ENCODE results near the gene PLCB1. TPM values are rescaled to one million over a fixed set of nuclear protein-coding genes. Genes with fewer than 3 reads are reported as not detected.

Gene PLCB1
- total RNA-seq, 2 donors from 2014 or later = 7.3 to 45.5 TPM

DNA sequence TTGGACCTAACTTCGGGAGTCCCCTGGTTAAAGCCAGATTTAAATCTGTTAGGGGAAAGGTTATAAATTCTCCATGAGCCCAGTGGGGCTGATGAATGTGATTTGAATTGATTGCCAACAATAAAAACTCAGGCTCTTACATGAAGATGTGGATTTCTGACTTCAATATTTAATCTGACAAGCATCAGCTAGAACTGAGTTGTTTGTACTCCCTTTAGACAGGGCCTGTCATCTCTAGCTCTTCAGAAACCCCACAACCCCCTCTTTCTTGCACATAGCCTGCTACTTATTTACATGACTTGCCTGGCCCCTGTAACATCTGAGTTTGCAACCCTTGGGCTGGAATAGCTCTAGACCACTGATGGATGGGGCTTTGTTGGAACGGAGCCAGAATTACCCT lies 745.2 kb downstream of the PLCB1 start:
- Histone ChIP-seq H3K36me3 (no peaks in the 10 kb centered on the region), H3K27ac (no peak overlapping the region), H3K9me3 (no peaks in the 10 kb centered on the region), H3K27me3 (no peaks in the 10 kb centered on the region), H3K4me3 (no peak overlapping the region), H3K4me1 (no peaks in the 10 kb centered on the region)
- no peak for DNase-seq (ENCODE audit: low spot score)
- TF ChIP-seq, protein P1, sequence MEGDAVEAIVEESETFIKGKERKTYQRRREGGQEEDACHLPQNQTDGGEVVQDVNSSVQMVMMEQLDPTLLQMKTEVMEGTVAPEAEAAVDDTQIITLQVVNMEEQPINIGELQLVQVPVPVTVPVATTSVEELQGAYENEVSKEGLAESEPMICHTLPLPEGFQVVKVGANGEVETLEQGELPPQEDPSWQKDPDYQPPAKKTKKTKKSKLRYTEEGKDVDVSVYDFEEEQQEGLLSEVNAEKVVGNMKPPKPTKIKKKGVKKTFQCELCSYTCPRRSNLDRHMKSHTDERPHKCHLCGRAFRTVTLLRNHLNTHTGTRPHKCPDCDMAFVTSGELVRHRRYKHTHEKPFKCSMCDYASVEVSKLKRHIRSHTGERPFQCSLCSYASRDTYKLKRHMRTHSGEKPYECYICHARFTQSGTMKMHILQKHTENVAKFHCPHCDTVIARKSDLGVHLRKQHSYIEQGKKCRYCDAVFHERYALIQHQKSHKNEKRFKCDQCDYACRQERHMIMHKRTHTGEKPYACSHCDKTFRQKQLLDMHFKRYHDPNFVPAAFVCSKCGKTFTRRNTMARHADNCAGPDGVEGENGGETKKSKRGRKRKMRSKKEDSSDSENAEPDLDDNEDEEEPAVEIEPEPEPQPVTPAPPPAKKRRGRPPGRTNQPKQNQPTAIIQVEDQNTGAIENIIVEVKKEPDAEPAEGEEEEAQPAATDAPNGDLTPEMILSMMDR (IDR thresholded peaks at IDR 0.05) = no peak

DNA sequence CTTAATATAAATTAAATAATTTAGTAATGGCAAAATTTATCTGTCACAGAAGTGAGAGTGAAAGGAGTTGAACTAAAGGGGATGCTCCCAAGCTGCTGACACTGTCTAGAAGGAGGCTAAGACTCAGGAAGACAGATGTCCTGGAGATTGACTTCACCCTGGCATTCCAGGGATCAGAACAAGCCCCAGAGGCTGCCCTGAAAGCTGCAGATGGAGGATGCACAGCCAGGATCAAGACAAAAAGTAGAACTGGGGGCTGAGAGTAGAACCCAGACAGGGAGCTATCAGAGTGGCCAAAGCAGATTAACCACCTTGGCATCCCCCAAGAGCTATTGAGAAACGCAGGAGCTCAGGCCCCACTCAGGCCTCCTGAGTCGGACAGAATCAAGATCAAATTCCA lies 747.6 kb downstream of the PLCB1 start:
- no peaks in the 10 kb centered on the region for H3K27me3 ChIP-seq
- TF ChIP-seq, protein P1 (IDR thresholded peaks at IDR 0.05) = no peak
- no peaks in the 10 kb centered on the region for H3K36me3 ChIP-seq
- no peak overlapping the region for H3K27ac ChIP-seq
- no peaks in the 10 kb centered on the region for H3K9me3 ChIP-seq
- H3K4me3 ChIP-seq = no peak overlapping the region
- H3K4me1 ChIP-seq = no peaks in the 10 kb centered on the region
- no peak for DNase-seq (ENCODE audit: low spot score)

DNA sequence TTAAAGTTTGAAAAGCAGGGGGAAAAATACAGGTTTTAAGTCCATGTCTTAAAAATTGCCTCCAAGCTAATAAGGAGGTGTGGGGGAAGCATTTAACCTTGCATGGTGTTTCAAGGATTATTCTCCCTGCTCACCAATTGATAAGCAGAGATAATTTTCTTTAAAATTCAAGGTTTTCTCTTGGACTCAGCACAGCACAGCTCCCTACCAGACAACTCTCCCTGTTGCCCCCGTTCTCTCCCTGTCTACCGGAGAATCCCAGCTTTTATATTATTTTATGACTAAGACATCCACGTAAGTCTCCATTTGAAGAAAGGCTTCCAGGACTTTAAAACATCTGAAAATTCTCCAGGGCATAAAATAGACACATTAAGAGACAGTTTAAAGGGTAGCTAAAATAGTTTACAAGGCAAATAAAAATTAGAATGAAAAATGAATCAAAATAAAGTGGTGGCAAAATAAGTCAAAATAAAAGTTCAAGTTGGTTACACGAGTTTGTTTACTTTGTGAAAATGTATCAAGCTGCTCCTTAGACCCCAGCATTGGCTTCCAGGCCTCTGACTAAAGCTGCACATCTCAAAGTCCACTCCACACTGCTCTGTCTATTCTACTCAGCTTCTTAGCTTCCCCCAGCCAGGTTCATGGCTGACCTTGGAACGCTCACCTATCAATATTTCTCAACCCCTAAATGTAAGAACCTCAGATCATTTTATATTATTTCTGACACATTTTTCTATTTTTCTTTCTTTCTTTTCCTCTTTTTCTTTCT lies 748.2 kb downstream of the PLCB1 start:
- no peak overlapping the region for H3K27ac ChIP-seq
- no peak overlapping the region for H3K4me3 ChIP-seq
- H3K4me1 ChIP-seq = no peaks in the 10 kb centered on the region
- DNase-seq (ENCODE audit: low spot score) = no peak
- no peaks in the 10 kb centered on the region for H3K36me3 ChIP-seq
- no peaks in the 10 kb centered on the region for H3K27me3 ChIP-seq
- TF ChIP-seq, protein P1 (IDR thresholded peaks at IDR 0.05) = no peak
- no peaks in the 10 kb centered on the region for H3K9me3 ChIP-seq

DNA sequence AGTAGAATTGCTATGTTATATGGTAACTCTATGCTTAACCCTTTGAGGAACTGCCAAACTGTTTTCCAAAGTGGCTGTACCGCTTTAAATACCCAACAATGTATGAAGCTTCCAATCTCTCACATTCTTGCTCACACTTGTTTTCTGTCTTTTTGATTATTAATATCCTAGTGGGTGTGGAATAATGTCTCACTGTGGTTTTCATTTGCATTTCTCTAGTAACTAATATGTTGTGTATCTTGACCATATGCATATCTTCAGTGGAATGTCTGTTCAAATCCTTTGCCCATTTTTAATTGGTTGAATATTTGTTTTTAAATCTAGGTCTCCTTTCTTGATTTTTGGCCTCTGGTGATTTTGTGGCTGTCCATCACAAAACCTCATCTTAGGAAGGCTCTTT lies 759.0 kb downstream of the PLCB1 start:
- H3K4me1 ChIP-seq = no peaks in the 10 kb centered on the region
- no peak overlapping the region for H3K4me3 ChIP-seq
- H3K27ac ChIP-seq = no peak overlapping the region
- TF ChIP-seq, protein P1 (IDR thresholded peaks at IDR 0.05) = no peak
- no peaks in the 10 kb centered on the region for H3K27me3 ChIP-seq
- peaks cover 6 to 15% of the 10 kb centered on the region in 2 donors for H3K9me3 ChIP-seq
- no peak for DNase-seq (ENCODE audit: low spot score)
- H3K36me3 ChIP-seq = no peaks in the 10 kb centered on the region

DNA sequence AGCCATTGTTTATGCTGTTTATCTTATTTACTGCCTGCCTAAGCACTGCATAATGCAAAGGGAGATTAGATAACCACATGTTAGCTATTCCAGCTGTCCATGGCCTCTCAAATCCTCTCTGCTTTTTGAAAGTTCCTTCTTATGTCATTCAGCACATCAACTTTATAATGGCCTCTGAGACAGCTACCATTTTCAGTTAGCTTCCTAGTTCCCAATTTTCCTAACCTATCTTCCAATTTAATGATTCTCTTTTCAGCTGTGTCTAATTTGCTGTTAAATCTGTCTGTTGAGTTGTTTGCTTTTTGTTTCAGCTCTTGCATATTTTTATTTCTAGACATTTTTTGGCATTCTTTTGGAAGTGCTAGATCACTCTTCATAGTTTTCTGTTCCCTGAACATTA lies 763.4 kb downstream of the PLCB1 start:
- H3K36me3 ChIP-seq = no peaks in the 10 kb centered on the region
- TF ChIP-seq, protein P1 (IDR thresholded peaks at IDR 0.05) = no peak
- no peaks in the 10 kb centered on the region for H3K4me1 ChIP-seq
- no peak for DNase-seq (ENCODE audit: low spot score)
- H3K9me3 ChIP-seq = peaks cover 6 to 17% of the 10 kb centered on the region in 2 donors
- H3K4me3 ChIP-seq = no peak overlapping the region
- H3K27me3 ChIP-seq = no peaks in the 10 kb centered on the region
- H3K27ac ChIP-seq = no peak overlapping the region

DNA sequence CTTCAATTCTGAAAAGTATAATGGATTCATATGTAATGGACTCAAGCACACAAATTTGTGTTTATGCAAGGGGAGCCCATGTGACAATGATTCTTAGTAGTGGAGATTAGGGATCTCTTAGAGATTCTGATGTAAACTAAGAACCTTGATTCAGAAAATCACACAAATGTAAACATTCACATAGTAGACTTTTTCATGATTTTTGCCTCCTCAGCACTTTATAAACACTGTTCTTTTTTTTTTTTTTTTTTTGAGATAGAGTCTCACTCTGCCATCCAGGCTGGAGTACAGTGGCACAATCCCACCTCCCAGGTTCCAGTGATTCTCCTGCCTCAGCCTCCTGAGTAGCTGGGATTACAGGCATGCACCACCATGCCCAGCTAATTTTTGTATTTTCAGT lies 766.8 kb downstream of the PLCB1 start:
- no peak overlapping the region for H3K4me3 ChIP-seq

More for the DNA sequence above, 766.8 kb downstream of the PLCB1 start:
- no peaks in the 10 kb centered on the region for H3K36me3 ChIP-seq
- H3K4me1 ChIP-seq = peaks cover 0 to 19% of the 10 kb centered on the region in 2 donors
- H3K27ac ChIP-seq = no peak overlapping the region
- TF ChIP-seq, protein P1 (IDR thresholded peaks at IDR 0.05) = no peak
- no peak for DNase-seq (ENCODE audit: low spot score)
- no peaks in the 10 kb centered on the region for H3K27me3 ChIP-seq
- peaks cover 6 to 17% of the 10 kb centered on the region in 2 donors for H3K9me3 ChIP-seq

All from right atrium auricular region (tissue), 2 donors.